H1 (cell line): ENCODE measurements around the gene CRX. TPM values are rescaled to one million over a fixed set of nuclear protein-coding genes. Genes with fewer than 3 reads are reported as not detected.

Experiments
- CTCF ChIA-PET: fragments of 300-600 bp; sonication (Branson Sonifier 250); formaldehyde crosslinking; loops from one replicate; lab custom pipeline; 2021; ENCODE audit not compliant: partially characterized antibody; lab: Charles Lee
- POLR2A ChIA-PET: fragments of 300-600 bp; sonication (Branson Sonifier 250); formaldehyde crosslinking; loops from one replicate; lab custom pipeline; 2021; ENCODE audit warnings: inconsistent platforms; ENCODE audit not compliant: partially characterized antibody; lab: Charles Lee
- DNase-seq, 2 experiments: peaks; one replicate each; pipeline versions ENCODE4 v3.0.0 to v3.0.0-alpha.2; 2010 to 2022; ENCODE audit warnings: low spot score in 2 of 2, low read depth in 1 of 2, mixed read lengths in 1 of 2
- FAIRE-seq: peaks from 2 replicates; lab custom pipeline; 2011; peaks lifted over from hg19 to GRCh38; lab: Jason Lieb, UNC
- H2AFZ ChIP-seq: 2 replicates; pipeline ENCODE4 v1.8.1; 2012; ENCODE audit warnings: low read length, inconsistent platforms
- H2AK5ac ChIP-seq: 2 replicates; pipeline ENCODE4 v1.6.1; 2013; ENCODE audit warnings: low read depth, low read length
- H2BK120ac ChIP-seq: replicated peaks from 2 replicates; pipeline ENCODE3; 2013; ENCODE audit warnings: low read depth, low read length, inconsistent platforms
- H2BK12ac ChIP-seq: 2 replicates; pipeline ENCODE4 v1.6.1; 2013; ENCODE audit warnings: low read depth, low read length
- H2BK15ac ChIP-seq: 2 replicates; pipeline ENCODE4 v1.6.1; 2013; ENCODE audit warnings: low read length
- H2BK20ac ChIP-seq: 2 replicates; pipeline ENCODE4 v1.6.1; 2013; ENCODE audit warnings: low read length
- H2BK5ac ChIP-seq: 2 replicates; pipeline ENCODE4 v1.6.1; 2013; ENCODE audit warnings: low read depth, low read length
- H3K14ac ChIP-seq: 2 replicates; pipeline ENCODE4 v1.6.1; 2013; ENCODE audit warnings: inconsistent platforms; ENCODE audit not compliant: insufficient read length
- H3K18ac ChIP-seq: 2 replicates; pipeline ENCODE4 v1.6.1; 2013; ENCODE audit warnings: low read length; ENCODE audit errors: extremely low read depth
- H3K23ac ChIP-seq: 2 replicates; pipeline ENCODE4 v1.6.1; 2013; ENCODE audit warnings: inconsistent platforms; ENCODE audit not compliant: insufficient read length
- H3K23me2 ChIP-seq: 2 replicates; pipeline ENCODE4 v1.6.1; 2013; ENCODE audit warnings: low read depth, low read length
- H3K27ac ChIP-seq: 2 replicates; pipeline ENCODE4 v1.6.1; 2011; ENCODE audit warnings: low read depth, low read length, inconsistent platforms
- H3K27me3 ChIP-seq, 4 experiments: replicated peaks in 1 of 4; 1 replicate in 1 of 4; 2 replicates in 3 of 4; pipeline versions ENCODE4 v1.6.1 to v1.8.1; 2011 to 2013; ENCODE audit warnings: low read length in 3 of 4, mild to moderate bottlenecking in 3 of 4, inconsistent platforms in 2 of 4, mixed read lengths in 2 of 4, moderate library complexity in 1 of 4; ENCODE audit not compliant: control insufficient read depth in 3 of 4, insufficient read depth in 3 of 4; ENCODE audit errors: extremely low read depth in 1 of 4
- H3K36me3 ChIP-seq, 4 experiments: 2 replicates each; pipeline versions ENCODE4 v1.6.1 to v1.8.1; 2011 to 2013; ENCODE audit warnings: mild to moderate bottlenecking in 4 of 4, low read length in 3 of 4, moderate library complexity in 2 of 4, control low read depth in 1 of 4, inconsistent platforms in 1 of 4; ENCODE audit not compliant: insufficient read depth in 4 of 4, control insufficient read depth in 2 of 4
- H3K4ac ChIP-seq: replicated peaks from 2 replicates; pipeline ENCODE3; 2013; ENCODE audit warnings: low read length, low read depth, mixed read lengths, inconsistent platforms; ENCODE audit not compliant: insufficient read length
- H3K4me1 ChIP-seq, 4 experiments: replicated peaks in 1 of 4; 1 replicate in 1 of 4; 2 replicates in 3 of 4; pipeline versions ENCODE4 v1.6.1 to v1.8.1; 2011 to 2013; ENCODE audit warnings: low read length in 3 of 4, inconsistent platforms in 2 of 4, mixed read lengths in 1 of 4; ENCODE audit not compliant: insufficient read depth in 4 of 4, control insufficient read depth in 3 of 4
- H3K4me2 ChIP-seq, 2 experiments: 2 replicates each; pipeline versions ENCODE4 v1.6.1 to v1.8.1; 2011 to 2013; ENCODE audit warnings: low read depth in 2 of 2, low read length in 2 of 2, control low read depth in 1 of 2, inconsistent platforms in 1 of 2, mild to moderate bottlenecking in 1 of 2; ENCODE audit not compliant: insufficient read depth in 1 of 2
- H3K4me3 ChIP-seq, 4 experiments: fragments of 200-600, 300-600 bp in 1 of 4; sonication (generic), shearing (Covaris generic), sonication (Bioruptor Twin) in 1 of 4; 2 replicates each; pipeline versions ENCODE4 v1.5.1 to v1.8.1; 2011 to 2016; ENCODE audit warnings: low read length in 4 of 4, low read depth in 3 of 4, control low read depth in 2 of 4, inconsistent platforms in 2 of 4, mild to moderate bottlenecking in 2 of 4, mixed read lengths in 1 of 4, moderate library complexity in 1 of 4; ENCODE audit not compliant: insufficient read depth in 2 of 4; ENCODE audit errors: extremely low read depth in 1 of 4
- H3K56ac ChIP-seq: replicated peaks from 2 replicates; pipeline ENCODE3; 2013; ENCODE audit warnings: low read depth, mild to moderate bottlenecking, mixed read lengths, low read length, inconsistent platforms; ENCODE audit not compliant: insufficient read length
- H3K79me1 ChIP-seq: 2 replicates; pipeline ENCODE4 v1.6.1; 2013; ENCODE audit warnings: low read depth, low read length, control low read depth
- H3K79me2 ChIP-seq, 2 experiments: 2 replicates each; pipeline versions ENCODE4 v1.6.1 to v1.8.1; 2012 to 2013; ENCODE audit warnings: low read length in 2 of 2, mild to moderate bottlenecking in 2 of 2, inconsistent platforms in 1 of 2; ENCODE audit not compliant: insufficient read depth in 2 of 2, control insufficient read depth in 1 of 2
- H3K9ac ChIP-seq, 4 experiments: replicated peaks in 1 of 4; 1 replicate in 1 of 4; 2 replicates in 3 of 4; pipeline versions ENCODE4 v1.6.1 to v1.8.1; 2011 to 2013; ENCODE audit warnings: low read depth in 3 of 4, low read length in 3 of 4, control low read depth in 2 of 4, mild to moderate bottlenecking in 2 of 4, moderate library complexity in 2 of 4, inconsistent platforms in 1 of 4; ENCODE audit errors: extremely low read depth in 1 of 4
- H3K9me3 ChIP-seq, 2 experiments: 2 replicates each; pipeline versions ENCODE4 v1.6.1 to v1.8.1; 2012 to 2013; ENCODE audit warnings: mild to moderate bottlenecking in 2 of 2, moderate library complexity in 2 of 2, control low read depth in 1 of 2, inconsistent platforms in 1 of 2, low read depth in 1 of 2, low read length in 1 of 2, mixed read lengths in 1 of 2; ENCODE audit not compliant: insufficient read depth in 2 of 2
- H4K20me1 ChIP-seq, 2 experiments: replicated peaks in 1 of 2; 2 replicates each; pipeline versions ENCODE3 to v1.8.1; 2011 to 2013; ENCODE audit warnings: inconsistent platforms in 2 of 2, low read length in 2 of 2, mild to moderate bottlenecking in 1 of 2; ENCODE audit not compliant: insufficient read depth in 2 of 2, control insufficient read depth in 1 of 2
- H4K5ac ChIP-seq: 2 replicates; pipeline ENCODE4 v1.6.1; 2013; ENCODE audit warnings: low read length, low read depth, mixed read lengths, inconsistent platforms; ENCODE audit not compliant: insufficient read length
- H4K8ac ChIP-seq: 2 replicates; pipeline ENCODE4 v1.8.0; 2013; ENCODE audit warnings: mild to moderate bottlenecking, moderate library complexity, low read length, inconsistent platforms; ENCODE audit not compliant: insufficient read depth; ENCODE audit errors: extremely low read depth
- H4K91ac ChIP-seq: replicated peaks from 2 replicates; pipeline ENCODE3; 2013; ENCODE audit warnings: low read length, mixed read lengths, inconsistent platforms; ENCODE audit not compliant: insufficient read length
- ASH2L ChIP-seq: fragments of 200-600, 300-600 bp; sonication (generic); IDR thresholded peaks from one replicate; pipeline ENCODE4 v1.7.1; 2017; ENCODE audit warnings: low read length
- CBX5 ChIP-seq: fragments of 300-800, 300-1000 bp; sonication (generic); IDR thresholded peaks from 2 replicates; pipeline ENCODE4 v1.7.1; 2016; ENCODE audit warnings: antibody characterized with exemption, low read length, low read depth
- CTBP2 ChIP-seq: IDR thresholded peaks from 2 replicates; pipeline ENCODE4 v1.7.0; 2011; ENCODE audit warnings: borderline replicate concordance, mild to moderate bottlenecking, moderate library complexity, mixed read lengths, low read length; ENCODE audit not compliant: insufficient read depth, insufficient read length
- JUND ChIP-seq: IDR thresholded peaks from 2 replicates; pipeline ENCODE4 v1.6.1; 2011; ENCODE audit warnings: mild to moderate bottlenecking, improper control_type of control experiment, low read length
- RAD21 ChIP-seq, 2 experiments: IDR thresholded peaks in 1 of 2; conservative IDR thresholded peaks in 1 of 2; 2 replicates each; pipeline ENCODE4 v1.6.1; 2011; ENCODE audit warnings: low read depth in 2 of 2, low read length in 2 of 2, improper control_type of control experiment in 1 of 2, inconsistent platforms in 1 of 2, mild to moderate bottlenecking in 1 of 2, moderate library complexity in 1 of 2
- SUZ12 ChIP-seq: fragments of 200-600 bp; sonication (generic); IDR thresholded peaks from 2 replicates; pipeline ENCODE4 v1.6.1; 2012; ENCODE audit warnings: mild to moderate bottlenecking, inconsistent platforms, low read length, moderate library complexity, mixed read lengths
- TAF7 ChIP-seq: optimal IDR thresholded peaks from 2 replicates; pipeline ENCODE3; 2011; ENCODE audit warnings: low read depth, mild to moderate bottlenecking, inconsistent platforms, low read length, moderate library complexity, borderline replicate concordance
- TBP ChIP-seq: IDR thresholded peaks from 2 replicates; pipeline ENCODE4 v1.6.1; 2011; ENCODE audit warnings: low read depth, low read length, improper control_type of control experiment
- WGBS, 2 experiments: shearing (Covaris generic) in 1 of 2; methylation state at CpG; one replicate each; pipeline versions ENCODE4 v1.1.6 to v1.1.7; 2013 to 2015; ENCODE audit warnings: low lambda C conversion rate in 2 of 2, mixed read lengths in 2 of 2, inconsistent platforms in 1 of 2, low coverage in 1 of 2, missing lambda C conversion rate in 1 of 2; ENCODE audit not compliant: insufficient replicate concordance in 2 of 2, insufficient coverage in 1 of 2, insufficient read length in 1 of 2; ENCODE audit errors: extremely low coverage in 1 of 2, missing lambda C conversion rate in 1 of 2; 5-methylcytosine and 5-hydroxymethylcytosine counted together
- polyA plus RNA-seq, 7 experiments: library from polyadenylated mRNA; depleted of rRNA in 3 of 7; stranded (reverse) in 5 of 7; unstranded in 2 of 7; fragments of >200 nt in 5 of 7; fragments of 200-250 nt in 2 of 7; gene quantifications; 1 replicate in 5 of 7; 2 replicates in 1 of 7; 4 replicates in 1 of 7; pipeline versions ENCODE4 v1.2.1 to v1.2.3, GENCODE V29; 2011 to 2013; ENCODE audit warnings: missing spikeins in 2 of 7, mixed read lengths in 2 of 7
- total RNA-seq: library from RNA; stranded (reverse); fragmentation: NEBNext Ultra II Directional; extraction: Animal tissue kit (Norgen Biotek cat#: 25700); gene quantifications from 2 replicates; pipeline ENCODE4 v1.2.1, GENCODE V29; 2021
- TF ChIP-seq, protein P1 (sequence below), 3 experiments: IDR thresholded peaks; 1 replicate in 2 of 3; 2 replicates in 1 of 3; pipeline versions ENCODE4 v1.5.1 to v1.6.1; 2011; ENCODE audit warnings: low read length in 3 of 3, mild to moderate bottlenecking in 3 of 3, inconsistent platforms in 2 of 3, low read depth in 1 of 3, moderate library complexity in 1 of 3; ENCODE audit not compliant: insufficient read depth in 1 of 3; ENCODE audit errors: control extremely low read depth in 1 of 3

Gene CRX
- total and polyA plus RNA-seq, 2 of the 8 experiments (the other 6 are each of a cell fraction or from before 2014, with no cell fraction given): 0.08 TPM; not detected in 1

- Histone ChIP-seq H3K14ac (no peak overlapping the region), H4K5ac (no peak overlapping the region), H3K79me2 (no peaks in the 10 kb centered on the region), H3K23ac (no peak overlapping the region), H3K27me3 (no peaks in the 10 kb centered on the region), H3K9ac (no peak overlapping the region), H3K4ac (no peak overlapping the region), H2AK5ac (no peak overlapping the region), H3K4me2 (no peak overlapping the region), H3K9me3 (no peaks in the 10 kb centered on the region), H4K91ac (no peak overlapping the region), H3K4me3 (no peak overlapping the region), H3K36me3 (no peaks in the 10 kb centered on the region), H2BK15ac (no peak overlapping the region), H4K8ac (no peak overlapping the region), H2BK5ac (no peak overlapping the region), H4K20me1 (no peaks in the 10 kb centered on the region), H3K56ac (no peak overlapping the region), H2BK20ac (no peak overlapping the region), H2AFZ (no peak overlapping the region), H3K27ac (no peak overlapping the region), H2BK120ac (no peak overlapping the region), H3K79me1 (no peaks in the 10 kb centered on the region), H2BK12ac (no peak overlapping the region), H3K18ac (no peak overlapping the region), H3K4me1 (peaks cover 0 to 4% (median 0%) of the 10 kb centered on the region in 4 experiments; a peak in 2 of 7 replicates), H3K23me2 (no peaks in the 10 kb centered on the region; the same call in 1 of the 2 replicates)
- POLR2A ChIA-PET: no interaction called here
- CTCF ChIA-PET: no interaction called here
- 100% methylated on average over 3 of the region's 4 CpGs; no CpG with 5 or more reads in 1 of the 2 experiments for WGBS, 2 experiments
- FAIRE-seq: no peak
- no peak for DNase-seq
- TF ChIP-seq, protein P1, sequence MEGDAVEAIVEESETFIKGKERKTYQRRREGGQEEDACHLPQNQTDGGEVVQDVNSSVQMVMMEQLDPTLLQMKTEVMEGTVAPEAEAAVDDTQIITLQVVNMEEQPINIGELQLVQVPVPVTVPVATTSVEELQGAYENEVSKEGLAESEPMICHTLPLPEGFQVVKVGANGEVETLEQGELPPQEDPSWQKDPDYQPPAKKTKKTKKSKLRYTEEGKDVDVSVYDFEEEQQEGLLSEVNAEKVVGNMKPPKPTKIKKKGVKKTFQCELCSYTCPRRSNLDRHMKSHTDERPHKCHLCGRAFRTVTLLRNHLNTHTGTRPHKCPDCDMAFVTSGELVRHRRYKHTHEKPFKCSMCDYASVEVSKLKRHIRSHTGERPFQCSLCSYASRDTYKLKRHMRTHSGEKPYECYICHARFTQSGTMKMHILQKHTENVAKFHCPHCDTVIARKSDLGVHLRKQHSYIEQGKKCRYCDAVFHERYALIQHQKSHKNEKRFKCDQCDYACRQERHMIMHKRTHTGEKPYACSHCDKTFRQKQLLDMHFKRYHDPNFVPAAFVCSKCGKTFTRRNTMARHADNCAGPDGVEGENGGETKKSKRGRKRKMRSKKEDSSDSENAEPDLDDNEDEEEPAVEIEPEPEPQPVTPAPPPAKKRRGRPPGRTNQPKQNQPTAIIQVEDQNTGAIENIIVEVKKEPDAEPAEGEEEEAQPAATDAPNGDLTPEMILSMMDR (IDR thresholded peaks at IDR 0.05; ENCODE audit: control extremely low read depth in 1 of 3, insufficient read depth in 1 of 3, low read depth in 1 of 3, low read length in 3 of 3): peak in 2 of 3 experiments; percentile 16 to 17; a peak in 2 of 4 replicates
- TF ChIP-seq JUND: no peak
- no peak for TF ChIP-seq TBP
- no peak for TF ChIP-seq TAF7
- TF ChIP-seq CTBP2: no peak
- no peak for TF ChIP-seq CBX5
- TF ChIP-seq SUZ12: no peak
- TF ChIP-seq RAD21 (IDR thresholded peaks at IDR 0.05 in 1 of 2, conservative IDR thresholded peaks at IDR 0.05 in 1 of 2; ENCODE audit: low read depth in 2 of 2, low read length in 2 of 2): peak; percentile 21 to 28; a peak in 1 of 4 replicates
- no peak for TF ChIP-seq ASH2L
These were observed 11.0 kb downstream of the CRX start for GRCh38 chr19:47832723-47833122.
